ENCODE data around the gene UIMC1.

DNA sequence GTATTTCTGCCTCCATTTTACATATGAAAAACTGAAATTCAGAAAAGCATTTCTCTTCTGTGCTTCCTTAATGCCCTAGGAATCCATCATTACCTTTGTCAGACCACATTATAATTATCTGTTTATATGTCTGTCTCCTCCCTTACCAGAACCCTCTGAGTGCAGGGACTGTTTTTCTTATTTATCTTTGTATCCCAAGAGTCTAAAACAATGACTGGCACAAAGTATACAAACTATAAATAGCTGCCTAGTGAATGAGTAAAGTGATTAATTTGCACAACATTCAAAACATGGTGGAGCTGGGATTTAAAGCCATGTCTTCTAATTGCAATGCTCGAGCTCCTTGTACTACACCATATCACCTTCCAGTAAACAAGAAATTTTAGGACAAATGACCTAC, 58.1 kb downstream of the UIMC1 start:
- no peak for TF ChIP-seq CTCF (IDR thresholded peaks at IDR 0.05)
- no peak for TF ChIP-seq POLR2A (IDR thresholded peaks at IDR 0.05)

Measured in thyroid gland (tissue), 4 donors.